Anterior cingulate cortex (tissue), 58 donors: Measurements from ENCODE around the gene PKNOX1.
"Not testable (repeated sequence)": the region's sequence is repeated elsewhere in the genome, so short reads cannot be mapped to it uniquely, and the experiment has no call there.

Source experiments
- DNase-seq, 58 donors: peaks; one replicate each; lab custom pipeline; 2025; lab: John Stamatoyannopoulos, UW

The PKNOX1 gene

DNA sequence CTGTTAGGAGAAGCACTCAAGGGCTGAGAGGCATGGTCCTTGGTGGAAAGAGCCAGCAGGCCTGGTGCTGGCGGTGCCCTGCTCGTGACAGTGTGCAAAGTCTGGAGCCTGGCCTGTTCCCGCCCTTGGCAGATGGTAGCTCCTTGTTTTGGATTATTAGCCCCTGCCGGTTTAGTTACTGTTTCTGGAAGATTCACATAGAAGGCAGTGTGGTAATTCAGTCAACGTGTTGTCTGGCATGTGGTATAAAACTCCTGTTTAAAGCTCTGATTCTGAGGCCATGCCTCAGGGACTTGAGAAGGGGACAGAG lies 6.8 kb downstream of the PKNOX1 start:
- DNase-seq, result no peak

- no peak for DNase-seq
These were observed 7.5 kb downstream of the PKNOX1 start for GRCh38 chr21:42981862-42982261.

- no peak for DNase-seq
These were observed 8.7 kb downstream of the PKNOX1 start for GRCh38 chr21:42983103-42983502.

DNA sequence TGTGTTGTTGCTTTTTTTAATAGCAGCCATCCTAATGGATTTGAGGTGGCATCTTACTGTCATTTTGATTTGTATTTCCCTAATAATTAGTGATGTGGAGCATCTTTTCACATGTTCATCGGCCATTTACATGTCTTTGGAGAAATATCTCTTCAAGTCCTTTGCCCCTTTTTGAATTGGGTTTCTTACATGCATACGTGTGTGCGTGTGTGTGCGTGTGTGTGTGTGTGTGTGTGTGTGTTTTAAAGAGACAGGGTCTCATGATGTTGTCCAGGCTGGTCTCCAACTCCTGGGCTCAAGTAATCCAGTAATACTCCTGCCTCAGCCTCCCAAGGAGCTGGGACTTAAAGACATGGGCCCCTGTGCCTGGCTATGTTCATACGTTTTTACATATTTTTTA lies 9.5 kb downstream of the PKNOX1 start:
- DNase-seq, result no peak

GRCh38 chr21:42986125-42986783 lies 11.9 kb downstream of the PKNOX1 start:
- DNase-seq, result no peak

- DNase-seq, result no peak
These were observed 14.0 kb downstream of the PKNOX1 start for GRCh38 chr21:42988236-42988965.

DNA sequence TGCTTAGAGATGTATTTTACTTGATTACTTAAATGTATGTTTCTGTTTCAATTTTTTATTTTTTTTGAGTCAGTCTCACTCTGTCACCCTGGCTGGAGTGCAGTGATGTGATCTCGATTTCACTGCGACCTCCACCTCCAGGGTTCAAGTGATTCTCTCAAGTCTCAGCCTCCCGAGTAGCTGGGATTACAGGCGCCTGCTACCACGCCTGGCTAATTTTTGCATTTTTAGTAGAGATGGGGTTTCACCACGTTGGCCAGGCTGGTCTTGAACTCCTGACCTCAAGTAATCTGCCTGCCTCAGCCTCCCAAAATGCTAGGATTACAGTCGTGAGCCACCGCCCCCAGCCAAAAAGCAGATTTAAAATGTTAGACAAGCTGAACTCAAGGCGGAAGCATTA lies 15.0 kb downstream of the PKNOX1 start:
- not testable (repeated sequence) for DNase-seq

- no peak for DNase-seq
These were observed 15.7 kb downstream of the PKNOX1 start for GRCh38 chr21:42989816-42990650.

GRCh38 chr21:42991992-42992740 lies 17.8 kb downstream of the PKNOX1 start:
- DNase-seq, result peak in 2 of 58 donors; percentile 5 to 9

DNA sequence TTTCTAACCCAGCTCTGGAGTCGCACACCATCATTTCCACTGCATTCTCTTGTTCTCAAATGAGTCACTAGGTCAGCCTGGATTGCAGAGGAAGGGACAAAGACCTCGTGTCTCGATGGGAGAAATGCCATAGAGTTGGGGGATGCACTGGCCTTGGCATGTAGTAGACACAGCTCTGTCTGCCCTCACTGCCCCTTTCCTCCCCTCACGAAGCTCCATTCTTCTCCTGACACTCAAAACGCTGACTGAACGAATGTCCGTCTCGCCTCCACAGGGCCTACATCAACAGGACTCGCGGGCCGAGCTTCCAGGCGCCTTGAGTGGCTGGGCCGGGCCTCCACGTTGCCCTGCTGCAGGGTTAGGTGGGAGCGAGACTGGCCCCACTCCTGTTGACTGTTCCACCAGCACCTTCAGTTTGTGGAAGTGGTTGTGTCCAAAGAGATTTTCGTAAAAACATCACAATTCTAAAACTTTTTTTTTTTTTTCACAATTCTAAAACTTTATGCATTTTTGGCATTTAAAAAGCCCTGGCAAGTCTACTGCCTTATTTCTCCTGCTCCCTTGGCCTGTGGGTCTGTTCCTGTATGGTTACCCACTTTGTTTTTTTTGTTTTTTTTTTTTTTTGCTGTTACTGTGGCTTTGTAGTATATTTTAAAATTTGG lies 18.8 kb downstream of the PKNOX1 start:
- no peak for DNase-seq

- peak in 23 of 58 donors; percentile 3 to 54 (median 27) for DNase-seq
These were observed 22.7 kb downstream of the PKNOX1 start for GRCh38 chr21:42997053-42997452.

- DNase-seq, result not testable (repeated sequence)
These were observed 23.6 kb downstream of the PKNOX1 start for GRCh38 chr21:42997983-42998382.

- DNase-seq, result not testable (repeated sequence)
These were observed 24.8 kb downstream of the PKNOX1 start for GRCh38 chr21:42999152-42999551.

DNA sequence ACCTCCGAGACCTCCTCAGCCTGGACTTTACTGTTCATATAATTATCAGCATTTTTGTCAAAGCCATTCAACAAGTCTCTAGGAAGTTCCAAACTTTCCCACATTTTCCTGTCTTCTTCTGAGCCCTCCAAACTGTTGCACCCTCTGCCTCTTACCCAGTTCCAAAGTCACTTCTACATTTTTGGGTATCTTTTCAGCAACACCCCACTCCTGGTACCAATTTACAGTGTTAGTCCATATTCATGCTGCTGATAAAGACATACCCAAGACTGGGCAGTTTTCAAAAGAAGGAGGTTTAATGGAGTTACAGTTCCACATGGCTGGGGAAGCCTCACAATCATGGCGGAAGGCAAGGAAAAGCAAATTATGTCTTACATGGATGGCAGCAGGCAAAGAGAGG lies 25.7 kb downstream of the PKNOX1 start:
- DNase-seq, result not testable (repeated sequence)

DNA sequence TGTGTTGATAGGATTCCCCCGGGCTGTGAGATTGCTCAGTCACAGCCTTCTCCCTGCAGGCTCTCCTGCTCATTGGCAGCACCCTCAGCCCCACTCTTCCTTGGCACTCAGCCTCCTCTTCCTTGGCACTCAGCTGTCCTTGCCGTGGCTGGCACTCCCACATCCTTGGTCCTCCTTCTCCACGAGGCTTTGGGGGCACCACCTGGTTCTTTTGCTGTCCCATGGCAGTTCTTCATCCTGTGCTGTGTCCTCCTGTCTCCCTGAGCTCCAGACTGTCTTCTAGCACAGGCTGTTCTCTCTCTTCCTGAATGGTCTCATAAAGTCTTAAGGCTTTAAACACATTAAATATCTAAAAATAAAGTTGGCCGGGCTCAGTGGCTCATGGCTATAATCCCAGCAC lies 27.0 kb downstream of the PKNOX1 start:
- peak in 23 of 58 donors; percentile 3 to 57 (median 18) for DNase-seq

- no peak for DNase-seq
These were observed 30.6 kb downstream of the PKNOX1 start for GRCh38 chr21:43004926-43005325.

DNA sequence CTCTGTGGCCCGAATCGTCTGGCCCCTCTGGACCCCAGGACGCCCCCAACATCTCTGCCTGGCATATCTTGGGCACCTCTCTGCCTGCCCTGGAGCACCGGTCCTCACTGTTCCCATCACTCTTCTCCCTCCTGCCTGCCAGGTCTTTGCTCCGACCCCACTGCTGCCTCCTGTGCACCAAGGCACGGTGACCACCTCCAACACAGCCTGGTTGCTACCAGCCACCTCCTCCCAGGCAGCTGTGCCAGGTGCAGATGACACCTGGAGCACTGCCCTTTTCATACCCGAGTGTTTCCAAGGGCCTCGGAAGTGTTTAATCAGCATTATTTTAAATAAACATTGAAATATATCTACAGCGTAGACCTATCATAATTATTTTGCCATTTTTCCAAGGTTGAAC lies 31.3 kb downstream of the PKNOX1 start:
- no peak for DNase-seq

DNA sequence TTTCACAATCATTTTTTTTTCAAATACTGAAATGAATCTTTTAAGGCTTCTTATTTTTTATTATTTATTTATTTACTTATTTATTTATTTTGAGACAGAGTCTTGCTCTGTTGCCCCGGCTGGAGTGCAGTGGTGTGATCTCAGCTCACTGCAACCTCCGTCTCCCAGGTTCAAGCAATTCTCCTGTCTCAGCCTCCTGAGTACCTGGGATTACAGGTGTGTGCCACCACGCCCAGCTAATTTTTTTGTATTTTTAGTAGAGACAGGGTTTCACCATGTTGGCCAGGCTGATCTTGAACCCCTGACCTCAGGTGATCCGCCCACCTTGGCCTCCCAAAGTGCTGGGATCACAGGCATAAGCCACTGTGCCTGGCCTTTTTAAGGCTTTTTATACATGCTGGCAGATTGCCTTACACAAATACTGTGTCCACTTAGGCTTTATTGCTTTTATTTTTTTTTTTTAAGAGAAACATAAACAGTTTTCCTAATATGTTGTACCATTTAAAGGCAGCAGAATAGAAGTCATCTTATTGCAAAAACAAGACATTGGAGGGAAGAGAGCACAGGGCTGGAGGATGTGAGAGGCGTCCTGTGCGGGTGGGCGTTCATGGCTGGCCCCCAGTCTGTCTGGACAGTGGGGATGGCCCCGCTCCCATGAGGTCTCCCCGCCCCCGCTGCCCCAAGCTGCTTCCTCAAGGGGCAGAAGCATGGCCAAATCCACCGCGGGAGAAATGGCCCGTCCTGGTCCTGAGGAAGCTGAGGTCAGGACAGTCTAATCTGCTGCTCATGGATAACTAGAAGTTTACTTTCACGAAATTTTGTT lies 31.9 kb downstream of the PKNOX1 start:
- DNase-seq, result not testable (repeated sequence)

DNA sequence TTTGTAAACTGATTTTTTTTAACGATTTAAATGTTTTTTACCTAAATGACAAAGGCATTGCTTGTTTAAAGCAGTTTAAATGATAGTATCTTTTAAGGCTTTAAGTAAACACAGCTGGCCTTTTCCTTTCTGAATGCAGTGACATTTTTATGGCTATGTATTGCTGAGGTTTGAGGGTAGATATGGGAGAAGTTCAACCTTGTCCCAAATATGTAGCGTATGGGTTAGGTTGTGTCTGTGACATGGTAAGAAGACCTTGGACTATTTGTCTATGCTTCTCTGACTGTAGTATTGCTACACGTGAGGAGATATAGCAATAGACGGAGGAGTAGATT lies 32.5 kb downstream of the PKNOX1 start:
- DNase-seq, result no peak
